Lung (tissue), 12 donors: ENCODE results near the gene ATRNL1. TPM values are rescaled to one million over a fixed set of nuclear protein-coding genes. Genes with fewer than 3 reads are reported as not detected.

Experiments
- ATAC-seq: fragments of 200-7000 bp; cut with Tn5 transposase; one replicate; pipeline ENCODE4 v1.9.1; 2020; ENCODE audit warnings: moderate number of reproducible peaks; ENCODE audit not compliant: insufficient read depth, low FRiP score
- DNase-seq, 3 donors: peaks; one replicate each; pipeline ENCODE4 v3.0.0-alpha.2; 2013 to 2017
- H3K27ac ChIP-seq, 2 donors: one replicate each; pipeline ENCODE4 v1.5.1; 2013; ENCODE audit warnings: mild to moderate bottlenecking in 2 of 2, moderate library complexity in 2 of 2, control low read depth in 1 of 2, inconsistent platforms in 1 of 2, low read depth in 1 of 2, low read length in 1 of 2
- H3K27me3 ChIP-seq, 3 donors: one replicate each; pipeline ENCODE4 v1.5.1; 2013; ENCODE audit warnings: low read length in 2 of 3; ENCODE audit not compliant: control insufficient read depth in 3 of 3, insufficient read depth in 3 of 3
- H3K36me3 ChIP-seq, 4 donors: one replicate each; pipeline ENCODE4 v1.5.1; 2013; ENCODE audit warnings: low read length in 4 of 4, mild to moderate bottlenecking in 1 of 4, moderate library complexity in 1 of 4; ENCODE audit not compliant: control insufficient read depth in 4 of 4, insufficient read depth in 4 of 4
- H3K4me1 ChIP-seq, 5 donors: one replicate each; pipeline ENCODE4 v1.5.1; 2013; ENCODE audit warnings: low read length in 5 of 5, mild to moderate bottlenecking in 2 of 5, moderate library complexity in 1 of 5; ENCODE audit not compliant: control insufficient read depth in 5 of 5, insufficient read depth in 5 of 5
- H3K4me3 ChIP-seq: one replicate; pipeline ENCODE4 v1.5.1; 2013; ENCODE audit warnings: mild to moderate bottlenecking, control low read depth, moderate library complexity
- H3K9ac ChIP-seq, 2 donors: one replicate each; pipeline ENCODE4 v1.5.1; 2013; ENCODE audit warnings: low read length in 2 of 2, control low read depth in 1 of 2; ENCODE audit not compliant: insufficient read depth in 1 of 2
- H3K9me3 ChIP-seq, 4 donors: one replicate each; pipeline ENCODE4 v1.5.1; 2013; ENCODE audit warnings: low read length in 3 of 4, mild to moderate bottlenecking in 1 of 4, moderate library complexity in 1 of 4; ENCODE audit not compliant: control insufficient read depth in 4 of 4, insufficient read depth in 3 of 4
- CTCF ChIP-seq: IDR thresholded peaks from 2 replicates; pipeline ENCODE4 v1.5.1; 2012; ENCODE audit warnings: mild to moderate bottlenecking; ENCODE audit errors: control extremely low read depth, extremely low read depth
- WGBS, 2 donors: extraction: QIAGEN DNeasy Blood & Tissue Kit; methylation state at CpG; one replicate each; pipeline ENCODE4 v1.1.7; 2013; 5-methylcytosine and 5-hydroxymethylcytosine counted together
- polyA plus RNA-seq, 2 donors: library from polyadenylated mRNA; stranded (reverse); fragments of 200-250 nt; gene quantifications; one replicate each; pipeline ENCODE4 v1.2.1, GENCODE V29; 2013
- total RNA-seq, 2 donors: library from RNA; depleted of rRNA in 1 of 2; stranded (reverse); fragments of >200 nt in 1 of 2; gene quantifications; one replicate each; pipeline ENCODE4 v1.2.1, GENCODE V29; 2014 to 2021
- donor health status: control.
- donor health status: control.
- donor health status: Bipolar disorder and iron deficiency.
- donor health status: healthy.
- donor health status: DM: yes; HTN: yes; CAD: no.

Gene ATRNL1
- total and polyA plus RNA-seq, 4 donors: 0.05 to 11.1 (median 0.24) TPM

GRCh38 chr10:115941361-115941771 lies 848.2 kb downstream of the ATRNL1 start:
- Histone ChIP-seq H3K9ac (no peak overlapping the region), H3K9me3 (no peaks in the 10 kb centered on the region), H3K4me1 (peaks cover 0 to 31% (median 7%) of the 10 kb centered on the region in 5 donors), H3K4me3 (no peak overlapping the region), H3K27ac (no peak overlapping the region), H3K27me3 (no peaks in the 10 kb centered on the region), H3K36me3 (no peaks in the 10 kb centered on the region)
- no peak for ATAC-seq
- WGBS, 2 donors: 47 to 52% methylated on average over 3 of the region's 3 CpGs
- DNase-seq: peak in 2 of 3 donors; percentile 77 to 78
- no peak for TF ChIP-seq CTCF

- H3K9me3 ChIP-seq: no peaks in the 10 kb centered on the region
- no peaks in the 10 kb centered on the region for H3K36me3 ChIP-seq
- no peak overlapping the region for H3K4me3 ChIP-seq
- DNase-seq: peak in 2 of 3 donors; percentile 55 to 57
- H3K9ac ChIP-seq: no peak overlapping the region
- H3K27ac ChIP-seq: no peak overlapping the region
- 57 to 63% methylated on average over 4 of the region's 4 CpGs for WGBS, 2 donors
- peaks cover 0 to 31% (median 7%) of the 10 kb centered on the region in 5 donors for H3K4me1 ChIP-seq
- H3K27me3 ChIP-seq: no peaks in the 10 kb centered on the region
- TF ChIP-seq CTCF: no peak
- no peak for ATAC-seq
These were observed 848.9 kb downstream of the ATRNL1 start for GRCh38 chr10:115942101-115942500.

- H3K9ac ChIP-seq: no peak overlapping the region
- H3K27ac ChIP-seq: no peak overlapping the region
- no peak for DNase-seq
- H3K4me3 ChIP-seq: no peak overlapping the region
- no peaks in the 10 kb centered on the region for H3K9me3 ChIP-seq
- no peak for ATAC-seq
- WGBS, 2 donors: 93 to 94% methylated on average over 6 of the region's 6 CpGs
- peaks cover 0 to 24% (median 7%) of the 10 kb centered on the region in 5 donors for H3K4me1 ChIP-seq
- no peaks in the 10 kb centered on the region for H3K27me3 ChIP-seq
- no peak for TF ChIP-seq CTCF
- H3K36me3 ChIP-seq: peaks cover 0 to 2% (median 0%) of the 10 kb centered on the region in 4 donors
These were observed 851.4 kb downstream of the ATRNL1 start for GRCh38 chr10:115944538-115944937.
